Stimulated activated CD8-positive, alpha-beta memory T cell treated with anti-CD3 and anti-CD28 coated beads, Interleukin-4, amount 100 ng/mL, for 4 hours (primary cell): ENCODE data around the gene WNK2.

ENCODE experiments used
- DNase-seq, 2 donors: peaks; one replicate each; pipeline ENCODE4 v3.0.0-alpha.2; 2020; ENCODE audit warnings: low read depth in 2 of 2, low spot score in 1 of 2

WNK2 gene

DNA sequence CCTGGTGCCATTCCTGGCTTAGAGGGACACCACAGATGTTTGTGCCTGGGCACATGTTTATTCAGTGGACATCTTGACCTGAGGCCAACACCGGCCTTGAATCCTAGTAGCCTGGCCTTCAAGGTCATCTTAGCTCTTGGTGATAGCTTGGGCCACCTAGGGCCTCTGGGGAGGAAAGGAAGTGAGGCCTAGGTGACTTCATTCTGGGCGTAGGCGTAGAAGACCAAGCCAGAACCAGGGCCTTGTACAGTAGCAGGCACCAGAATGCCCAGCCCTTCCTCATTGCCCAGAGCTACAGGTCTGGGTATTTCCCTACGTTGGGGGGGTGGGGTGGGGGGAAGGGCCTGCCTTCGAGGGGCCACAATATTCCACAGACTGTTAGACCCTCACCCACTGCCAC is 33.8 kb downstream of the WNK2 start:
- DNase-seq = no peak

DNA sequence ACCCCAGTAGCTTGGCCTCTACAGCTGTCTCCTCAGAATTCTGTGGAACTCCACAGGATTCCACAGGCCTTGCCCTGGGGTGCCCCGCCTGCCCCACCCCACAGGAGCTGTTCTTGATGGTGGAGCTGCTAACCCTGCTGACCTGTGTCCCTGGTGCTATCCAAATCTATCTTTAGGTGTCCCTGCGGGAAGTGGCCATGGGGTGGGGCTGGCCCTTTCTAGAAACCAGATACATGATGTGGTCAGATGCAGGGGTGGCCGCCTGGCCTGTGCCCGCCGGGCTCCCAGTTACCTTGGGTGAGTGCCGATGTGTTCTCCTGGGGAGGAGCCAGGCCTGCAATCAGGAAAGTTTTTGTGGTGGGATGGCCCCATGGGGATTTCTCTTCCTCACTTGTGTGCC is 34.2 kb downstream of the WNK2 start:
- DNase-seq = no peak

DNA sequence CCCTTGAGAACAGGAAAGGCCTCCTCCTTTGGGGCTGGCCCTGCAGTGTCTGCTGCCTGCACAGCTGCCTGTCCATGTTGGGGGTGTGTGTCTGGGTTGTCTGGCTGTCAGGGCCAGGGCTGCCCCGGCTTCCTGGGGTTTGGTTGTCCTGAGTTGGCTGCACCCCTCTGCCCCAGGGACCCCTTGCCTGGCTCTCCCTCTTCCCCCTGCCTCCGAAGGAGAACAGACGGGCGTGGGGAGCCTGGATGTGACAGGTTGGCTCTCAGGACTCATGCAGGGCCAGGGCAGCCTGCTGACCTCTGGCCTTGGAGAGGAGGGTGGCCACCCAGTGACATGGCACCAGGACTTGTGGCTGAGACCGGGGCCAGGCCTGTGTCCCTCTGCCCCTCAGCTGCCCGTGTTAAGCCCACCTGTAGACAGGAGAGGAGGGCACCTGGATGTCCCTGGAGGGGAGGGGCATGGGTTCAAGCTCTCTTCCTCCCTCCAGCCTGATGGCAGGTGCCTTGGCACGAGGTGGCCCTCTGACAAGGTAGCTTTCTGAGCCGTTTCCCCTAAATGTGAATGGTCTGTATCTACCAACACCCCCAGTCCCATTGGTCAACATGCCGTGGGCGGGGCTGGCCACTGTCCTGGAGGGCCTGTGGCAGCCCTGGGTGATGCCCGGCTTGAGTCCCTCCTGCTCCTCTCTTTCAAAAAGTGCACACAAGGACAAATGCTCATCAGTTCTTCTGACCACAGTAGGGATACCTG is 34.9 kb downstream of the WNK2 start:
- DNase-seq = no peak

DNA sequence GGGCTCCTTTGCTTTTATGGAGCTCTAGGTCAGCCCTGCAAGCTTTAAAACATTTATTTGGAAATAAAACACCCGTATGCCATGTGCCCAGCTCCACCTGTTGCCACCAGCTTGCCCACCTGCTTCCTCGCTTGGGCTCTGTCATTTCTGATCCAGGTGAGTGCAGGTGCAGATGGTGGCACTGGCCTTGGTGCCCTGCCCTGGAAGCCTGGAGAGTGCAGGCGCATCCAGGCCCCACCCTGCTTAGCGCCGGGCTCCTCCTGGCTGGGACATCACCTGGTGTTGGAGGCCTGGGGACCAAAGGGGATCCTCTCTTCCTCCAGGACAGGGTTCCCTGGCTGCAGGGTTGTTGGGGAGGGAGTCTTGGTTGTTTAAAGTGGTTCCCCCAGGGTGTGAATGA is 35.8 kb downstream of the WNK2 start:
- no peak for DNase-seq

DNA sequence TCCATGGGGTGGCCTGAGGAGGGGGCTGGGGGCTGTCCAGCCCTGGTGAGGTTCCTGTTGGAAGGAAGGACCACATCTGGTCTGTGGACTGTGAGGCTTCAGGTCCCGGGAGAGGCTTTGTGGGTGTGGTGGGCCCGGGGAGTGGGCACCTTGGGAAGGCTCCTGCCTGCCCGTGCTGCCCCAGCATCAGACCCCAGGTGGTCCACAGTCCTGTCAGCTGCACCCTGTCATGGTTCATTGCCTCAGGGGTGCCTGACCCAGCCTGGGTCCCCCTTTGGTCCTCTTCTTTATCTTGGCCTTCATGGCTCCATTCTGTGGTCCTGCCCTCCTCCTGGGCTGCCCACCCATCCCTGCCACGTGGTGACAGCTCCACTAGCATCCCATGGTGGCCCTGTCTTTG is 36.7 kb downstream of the WNK2 start:
- no peak for DNase-seq

DNA sequence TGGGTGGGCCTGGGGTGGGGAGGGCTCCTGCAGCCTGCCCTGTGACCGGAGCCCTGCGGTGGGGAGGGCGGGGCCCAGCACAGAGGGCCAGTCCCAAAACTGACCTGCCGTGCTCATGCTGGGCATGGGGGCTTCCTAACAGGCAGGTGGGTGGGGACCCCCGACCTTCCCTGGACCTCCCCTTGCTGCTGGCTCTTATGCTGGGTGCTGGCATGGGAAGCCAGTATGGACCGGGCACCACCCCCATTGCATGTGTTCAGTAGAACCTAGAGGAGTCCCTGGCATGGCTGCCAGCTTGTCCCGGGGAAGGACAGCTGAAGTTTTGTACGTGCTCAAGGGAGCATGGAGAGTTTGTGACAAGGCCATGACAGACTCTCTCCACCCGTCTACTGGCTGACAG is 37.1 kb downstream of the WNK2 start:
- DNase-seq = no peak

DNA sequence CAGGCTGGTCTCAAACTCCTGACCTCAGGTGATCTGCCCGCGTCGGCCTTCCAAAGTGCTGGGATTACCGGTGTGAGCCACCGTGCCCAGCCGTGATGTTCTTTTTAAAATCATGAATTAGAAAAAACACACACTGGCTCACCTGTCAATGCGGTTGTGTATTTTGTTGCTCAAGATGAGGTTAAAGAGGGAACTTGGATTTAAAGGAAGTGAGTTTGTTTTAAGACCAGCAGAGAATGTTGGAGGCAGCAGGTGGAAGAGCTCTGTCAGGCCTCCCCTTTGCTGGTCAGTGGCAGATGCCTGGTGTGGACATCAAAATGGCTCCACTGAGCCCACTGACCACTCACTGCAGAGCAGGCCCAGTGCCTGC is 38.9 kb downstream of the WNK2 start:
- no peak for DNase-seq

DNA sequence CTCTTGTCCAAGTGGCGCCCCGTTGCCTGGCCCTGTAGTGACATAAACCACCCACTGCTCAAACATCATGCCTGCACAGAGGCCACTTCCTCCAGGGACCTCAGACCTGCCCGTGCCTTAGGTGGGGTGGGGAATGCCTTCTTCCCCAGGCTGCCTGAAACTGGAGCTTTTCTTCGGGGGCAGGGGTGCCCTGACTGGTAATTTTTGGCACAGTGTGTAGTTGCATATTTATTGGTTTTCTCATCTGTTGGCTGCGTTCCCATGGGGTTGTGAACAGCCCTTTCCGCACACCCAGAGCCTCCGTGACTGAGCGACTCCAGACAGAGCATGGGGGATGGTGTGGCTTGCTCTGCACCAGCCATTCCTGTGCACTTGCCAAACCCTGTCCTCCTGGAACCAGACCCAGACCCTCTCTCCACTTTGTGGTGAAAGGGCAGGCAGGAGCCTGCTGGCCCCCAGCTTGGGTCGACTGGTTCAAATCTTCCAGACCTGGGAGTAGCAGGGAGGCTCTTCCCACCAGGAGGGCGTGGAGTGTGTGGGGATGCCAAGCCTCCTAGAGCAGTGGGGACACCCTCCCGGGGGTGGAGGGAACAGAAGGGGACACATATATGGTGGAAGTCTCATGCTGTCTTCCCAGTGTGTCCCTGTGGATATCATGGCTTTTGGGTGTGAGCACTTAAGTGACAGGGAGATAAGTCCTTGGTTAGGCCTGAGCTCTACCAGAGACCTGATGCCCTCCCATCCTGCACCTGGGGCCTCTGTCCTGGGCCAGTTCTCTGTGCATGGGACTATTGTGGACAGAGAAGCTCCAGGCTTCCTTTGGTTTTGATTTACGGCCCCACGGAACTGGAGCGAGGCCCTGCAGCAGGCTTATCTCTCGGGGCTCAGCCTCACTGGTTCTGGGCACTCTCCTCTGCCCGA is 39.6 kb downstream of the WNK2 start:
- DNase-seq = no peak

DNA sequence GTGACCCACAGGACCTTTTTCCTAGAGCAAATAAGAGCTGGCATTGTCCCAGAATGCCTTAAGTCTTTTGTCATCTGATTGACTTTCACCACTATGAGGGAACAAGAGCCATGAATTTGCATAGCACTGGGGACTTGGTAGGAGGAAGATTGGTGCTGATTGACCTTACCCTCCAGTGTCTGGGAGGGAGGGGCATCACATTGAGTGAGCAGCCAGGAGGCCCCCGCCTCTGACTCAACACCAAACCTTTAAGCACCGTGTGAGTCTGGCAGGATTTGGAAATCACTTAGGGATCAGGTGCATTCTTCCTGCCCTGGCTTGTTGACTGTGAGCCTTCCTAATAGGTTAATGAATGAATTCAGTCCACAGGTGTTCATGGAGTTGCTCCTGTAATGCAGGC is 40.7 kb downstream of the WNK2 start:
- no peak for DNase-seq

DNA sequence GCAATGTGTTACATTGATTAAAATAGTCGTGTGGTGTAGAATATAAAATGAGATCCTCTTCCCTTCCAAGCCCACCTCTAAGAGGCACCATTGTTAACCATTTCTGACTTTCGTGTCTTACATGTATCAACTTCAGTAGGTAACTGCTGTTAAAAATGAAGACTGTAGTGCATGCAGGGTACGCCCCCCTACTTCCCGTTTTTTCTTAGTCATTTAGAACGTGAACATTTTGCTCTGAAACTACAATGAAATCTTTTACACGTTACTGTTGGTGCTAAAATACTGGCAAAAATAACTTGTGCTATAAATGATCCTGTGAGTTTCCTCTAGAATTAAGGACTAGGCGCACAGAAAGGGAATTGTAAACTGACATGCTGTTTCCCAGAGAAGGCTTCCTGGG is 41.5 kb downstream of the WNK2 start:
- no peak for DNase-seq

DNA sequence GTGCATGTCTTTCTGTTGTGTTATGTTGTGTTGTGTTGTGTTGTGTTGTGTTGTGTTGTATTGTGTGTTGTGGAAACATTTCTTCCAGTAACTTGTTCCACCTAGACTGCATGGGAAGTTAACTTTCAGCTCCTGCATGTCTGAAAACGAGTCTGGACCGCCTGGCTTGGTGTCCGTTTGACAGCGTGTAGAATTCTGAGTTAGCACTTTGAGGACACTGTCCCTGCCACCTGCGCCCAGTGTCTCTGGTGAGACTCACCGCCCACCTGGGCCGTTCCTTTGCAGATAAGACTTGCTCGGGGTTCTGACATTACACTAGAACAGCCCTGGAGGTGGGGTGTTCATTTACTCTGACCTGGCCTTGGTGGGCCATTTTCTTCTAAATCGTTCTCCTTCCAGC is 42.0 kb downstream of the WNK2 start:
- DNase-seq = no peak

DNA sequence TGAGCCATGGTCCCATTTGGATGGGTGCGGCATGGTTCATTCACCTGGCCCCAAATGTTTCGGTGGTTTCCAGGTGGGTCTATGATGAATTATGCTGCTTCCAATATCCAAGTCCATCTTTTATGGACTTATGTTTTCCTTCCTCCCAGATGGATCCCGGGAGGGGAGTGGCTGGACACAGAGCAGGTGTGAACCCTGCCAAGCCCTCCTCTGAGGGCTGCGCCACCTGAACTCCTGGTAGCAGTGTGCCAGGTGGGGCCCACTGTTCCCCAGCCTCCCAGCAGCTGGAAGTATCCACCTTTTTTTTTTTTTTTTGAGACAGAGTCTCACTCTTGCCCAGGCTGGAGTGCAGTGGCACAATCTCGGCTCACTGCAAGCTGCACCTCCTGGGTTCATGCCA is 42.9 kb downstream of the WNK2 start:
- no peak for DNase-seq

DNA sequence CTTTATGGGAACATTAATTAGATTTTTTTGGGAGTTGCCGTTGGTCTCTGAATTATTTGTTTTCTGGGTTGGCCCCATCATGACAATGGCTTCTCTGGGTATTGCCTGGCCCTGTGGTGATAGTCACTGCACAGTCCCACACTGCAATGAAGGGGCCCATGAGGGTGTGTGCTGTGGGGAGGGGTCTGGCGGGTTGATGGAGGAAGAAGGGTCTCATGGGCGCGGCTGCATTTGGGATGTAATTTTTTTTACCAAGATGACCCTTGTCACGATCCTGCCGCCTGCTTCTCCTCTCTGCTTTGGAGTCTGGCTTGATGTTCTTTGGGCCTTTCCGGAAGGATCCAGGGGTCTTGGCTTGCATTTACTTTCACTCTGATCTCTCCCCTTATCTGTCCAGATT is 44.1 kb downstream of the WNK2 start:
- DNase-seq = no peak

DNA sequence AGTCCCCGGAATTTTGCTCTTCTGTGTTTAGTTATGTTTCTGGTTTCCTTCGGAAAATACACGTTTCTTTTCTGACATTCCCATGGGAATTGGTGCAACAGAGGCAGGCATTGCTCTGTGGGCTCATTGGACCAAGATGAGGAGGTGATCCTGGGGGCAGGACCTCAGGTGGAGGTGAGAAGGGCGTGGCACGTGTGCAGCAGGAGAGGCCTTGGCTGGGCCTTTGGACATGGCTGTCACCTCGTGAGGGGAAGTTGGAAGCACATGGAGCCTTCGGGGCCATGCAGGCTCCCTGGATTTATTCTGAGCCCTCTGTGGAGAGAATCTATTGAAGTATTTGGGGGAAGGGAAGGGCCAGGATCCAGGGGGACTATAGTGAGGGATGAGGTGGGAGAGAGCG is 44.5 kb downstream of the WNK2 start:
- no peak for DNase-seq

DNA sequence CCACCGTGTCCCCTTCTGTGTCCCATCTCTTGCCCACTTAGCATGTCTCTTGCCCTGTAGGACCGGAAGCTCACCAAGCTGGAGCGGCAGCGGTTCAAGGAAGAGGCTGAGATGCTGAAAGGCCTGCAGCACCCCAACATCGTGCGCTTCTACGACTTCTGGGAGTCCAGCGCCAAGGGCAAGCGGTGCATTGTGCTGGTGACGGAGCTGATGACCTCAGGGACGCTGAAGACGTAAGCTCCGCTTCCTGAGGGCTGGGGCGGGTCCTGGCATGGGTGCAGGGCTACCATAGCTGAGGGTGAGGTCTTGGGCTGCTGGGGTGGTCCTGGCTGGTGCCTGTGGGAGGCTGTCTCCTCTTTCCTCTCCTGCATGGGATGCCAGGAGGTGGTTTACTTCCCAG is 45.7 kb downstream of the WNK2 start:
- no peak for DNase-seq

DNA sequence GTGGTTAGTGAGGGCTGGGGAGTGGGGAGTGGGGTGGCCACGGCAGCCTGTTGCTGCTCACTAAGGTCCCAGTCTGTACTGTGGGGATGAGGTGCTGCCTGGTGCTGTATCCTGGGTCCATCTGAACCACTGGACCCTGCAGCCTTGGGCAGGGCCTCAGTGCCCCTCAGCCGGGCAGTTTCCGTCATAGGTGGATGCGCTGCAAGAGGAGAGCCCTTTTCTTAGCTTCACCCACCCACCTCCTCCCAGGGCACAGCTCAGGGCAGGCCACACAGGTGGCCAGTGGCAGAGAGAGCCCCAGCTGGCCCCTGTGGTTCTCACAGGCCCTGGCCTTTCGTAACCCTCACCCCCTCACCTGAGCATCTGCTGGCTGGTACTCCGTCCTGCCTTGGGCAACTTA is 46.2 kb downstream of the WNK2 start:
- no peak for DNase-seq

DNA sequence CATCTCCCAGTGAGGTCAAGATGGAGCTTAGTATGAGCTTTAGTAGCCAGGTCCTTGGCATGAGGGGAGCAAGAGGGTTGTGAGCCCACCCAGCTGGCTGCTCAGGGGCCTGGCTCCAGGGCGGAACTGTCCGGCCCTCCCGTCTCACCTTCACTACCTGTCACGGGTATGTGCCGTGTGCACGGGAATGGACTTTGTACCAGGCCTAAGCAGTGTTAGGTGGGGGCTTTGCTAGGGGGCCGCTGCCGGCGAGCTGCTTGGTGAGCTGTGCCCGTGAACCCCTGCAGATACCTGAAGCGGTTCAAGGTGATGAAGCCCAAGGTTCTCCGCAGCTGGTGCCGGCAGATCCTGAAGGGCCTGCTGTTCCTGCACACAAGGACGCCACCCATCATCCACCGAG is 46.7 kb downstream of the WNK2 start:
- DNase-seq = no peak

DNA sequence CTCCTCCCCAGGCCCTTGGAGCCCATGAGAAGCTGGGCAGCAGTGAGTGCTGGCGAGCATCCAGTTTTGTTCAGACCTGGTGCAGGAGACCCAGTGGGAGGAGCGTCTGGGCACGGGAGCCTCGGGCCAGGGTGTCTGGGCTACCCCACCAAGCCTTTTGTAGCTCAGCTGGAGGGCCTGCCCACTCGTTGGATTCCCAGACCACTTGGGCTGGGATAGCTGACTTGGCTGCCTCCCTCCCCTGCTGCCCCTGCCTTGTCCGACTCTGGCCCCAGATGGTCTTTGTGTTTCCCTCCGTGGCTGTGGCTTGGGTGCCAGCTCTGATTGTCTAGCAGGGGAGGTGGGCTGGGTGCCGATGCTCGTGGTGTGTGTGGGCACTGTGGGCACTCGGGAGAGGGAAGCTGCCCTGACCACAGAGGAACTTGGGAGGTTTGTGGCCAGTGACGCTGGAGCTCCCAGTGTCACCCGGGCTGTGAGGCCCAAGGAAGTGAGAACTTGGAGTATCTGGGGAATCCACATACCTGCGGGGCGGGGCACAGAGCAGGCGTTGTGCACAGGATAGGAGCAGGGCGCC is 47.3 kb downstream of the WNK2 start:
- no peak for DNase-seq

DNA sequence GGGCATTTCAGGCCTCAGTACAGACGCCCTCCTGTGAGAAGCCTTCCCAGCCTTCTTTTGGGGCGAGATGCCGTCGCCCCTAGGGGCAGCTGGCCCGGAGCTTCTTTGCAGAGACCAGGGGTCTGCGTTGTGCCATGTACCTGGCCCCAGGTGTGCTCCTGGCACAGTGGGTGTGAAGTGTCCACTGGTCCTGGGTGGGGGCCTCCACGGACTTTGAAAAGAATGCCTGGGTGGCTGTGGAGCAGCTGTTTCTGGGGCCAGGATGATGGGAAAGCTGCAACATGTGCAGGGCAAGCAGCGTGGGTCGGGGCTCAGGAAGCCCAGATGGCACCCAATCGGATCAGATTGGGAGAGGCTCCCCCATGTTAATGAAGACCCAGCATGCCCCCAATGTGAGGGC is 47.8 kb downstream of the WNK2 start:
- no peak for DNase-seq

DNA sequence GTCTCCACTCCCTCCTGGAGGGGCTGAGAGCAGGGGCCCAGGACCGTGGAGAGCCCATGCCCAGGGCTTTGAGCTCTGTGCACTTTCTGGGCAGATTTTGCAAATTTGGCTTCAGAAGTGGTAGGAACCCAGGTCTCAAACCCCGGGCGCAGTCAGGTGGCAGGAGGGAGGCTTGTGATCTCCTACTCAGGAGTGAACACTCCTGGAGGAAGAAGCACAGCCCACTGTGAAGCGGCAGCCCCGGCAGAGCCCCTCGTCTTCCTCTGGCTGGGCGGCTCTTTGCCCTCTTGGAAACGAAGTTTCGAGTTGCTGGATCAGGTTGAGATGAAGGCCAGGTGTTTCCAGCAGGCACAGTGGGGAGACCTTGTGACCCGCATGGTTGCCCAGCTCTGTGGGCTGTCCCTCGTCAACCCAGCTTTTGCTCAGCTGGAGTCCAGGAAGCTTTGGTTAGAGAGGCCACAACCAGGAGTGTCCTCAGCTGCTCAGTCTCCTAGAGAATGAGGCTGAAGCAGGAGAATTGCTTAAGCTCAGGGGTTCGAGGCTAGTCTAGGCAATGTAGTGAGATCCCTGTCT is 48.5 kb downstream of the WNK2 start:
- DNase-seq = no peak

DNA sequence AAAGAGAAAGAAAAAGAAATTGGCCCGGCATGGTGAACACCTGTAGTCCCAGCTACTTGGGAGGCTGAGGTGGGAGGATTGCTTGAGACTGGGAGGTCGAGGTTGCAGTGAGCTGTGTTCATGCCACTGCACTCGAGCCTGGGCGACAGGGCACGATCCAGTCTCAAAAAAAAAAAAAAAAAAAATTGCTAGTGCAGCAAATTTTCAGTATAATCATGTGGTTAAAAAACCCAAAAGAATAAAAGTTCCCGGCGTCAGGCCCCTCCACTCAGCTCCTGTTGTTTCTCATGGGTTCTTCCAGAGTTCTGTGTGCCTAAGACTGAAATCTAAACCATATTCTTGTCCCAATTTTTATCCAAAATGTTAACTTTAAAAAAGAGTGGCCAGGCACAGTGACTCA is 49.1 kb downstream of the WNK2 start:
- no peak for DNase-seq

DNA sequence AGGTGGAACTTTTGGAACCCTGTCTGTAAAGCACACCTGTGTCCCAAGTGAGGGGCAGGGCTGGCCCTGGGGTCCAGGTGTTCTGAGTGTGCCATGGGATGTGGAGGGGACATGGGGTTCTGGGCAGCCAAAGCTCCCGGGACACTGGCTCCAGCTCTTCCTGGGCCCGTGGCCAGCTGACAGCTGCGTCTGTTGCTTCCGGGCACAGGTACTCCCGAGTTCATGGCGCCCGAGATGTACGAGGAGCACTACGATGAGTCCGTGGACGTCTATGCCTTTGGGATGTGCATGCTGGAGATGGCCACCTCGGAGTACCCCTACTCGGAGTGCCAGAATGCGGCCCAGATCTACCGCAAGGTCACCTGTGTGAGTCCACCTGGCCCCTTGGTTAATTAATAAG is 50.7 kb downstream of the WNK2 start:
- no peak for DNase-seq
